ENCODE data around the gene TIMM23B. TPM values are rescaled to one million over a fixed set of nuclear protein-coding genes. Genes with fewer than 3 reads are reported as not detected.
"Not testable (repeated sequence)": the region's sequence is repeated elsewhere in the genome, so short reads cannot be mapped to it uniquely, and the experiment has no call there.

The TIMM23B gene, protein sequence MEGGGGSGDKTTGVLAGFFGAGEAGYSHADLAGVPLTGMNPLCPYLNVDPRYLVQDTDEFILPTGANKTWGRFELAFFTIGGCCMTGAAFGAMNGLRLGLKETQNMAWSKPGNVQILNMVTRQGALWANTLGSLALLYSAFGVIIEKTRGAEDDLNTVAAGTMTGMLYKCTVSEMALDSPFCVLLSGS
- total RNA-seq = 10 to 100 TPM; 31.7 to 38.2 (median 32.2) TPM

- Mint-ChIP-seq H3K4me3 (peak within 1 kb of the TSS; percentile 99), H3K4me1 (ENCODE audit: low read depth) (peaks cover 30% of the 10 kb centered on the region)
- H3K27me3 Mint-ChIP-seq (ENCODE audit: low read depth); H3K36me3 Mint-ChIP-seq (ENCODE audit: insufficient read depth); H3K9me3 Mint-ChIP-seq: not testable (repeated sequence)
- ATAC-seq (peak; percentile 89 to 91), DNase-seq (peak; percentile 65)
These were observed at the start of gene TIMM23B, which contains the start of gene PARG for GRCh38 chr10:49941447-49942338. Gene TIMM23B (plus strand): TSS chr10:49942053. CDS start chr10:49942195, 142 bp downstream. Gene PARG (minus strand): TSS chr10:49942027. CDS start chr10:49941725, 302 bp downstream.

DNA sequence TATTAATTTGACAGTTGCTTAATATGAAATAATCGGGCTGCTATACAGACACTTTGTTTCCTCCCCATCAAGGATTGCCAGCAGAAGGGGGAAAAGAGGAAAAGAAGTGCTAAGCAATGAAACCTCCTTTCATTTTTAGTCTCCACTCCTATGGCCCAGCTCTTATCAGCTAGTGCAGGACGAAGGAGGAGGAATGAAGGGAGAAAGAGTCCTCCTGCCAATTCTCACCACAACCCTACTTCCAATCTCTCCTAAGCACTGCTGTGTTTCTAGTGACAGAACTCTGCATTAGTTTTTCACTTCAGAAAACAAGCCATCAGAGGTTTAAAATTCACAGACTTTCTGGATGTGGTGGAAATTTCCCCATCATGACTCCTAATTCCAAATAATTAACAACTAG lies 41.9 kb upstream of the TIMM23B start:
- H3K36me3 Mint-ChIP-seq (ENCODE audit: insufficient read depth) = peaks cover 14% of the 10 kb centered on the region
- H3K9me3 Mint-ChIP-seq; H3K27me3 Mint-ChIP-seq (ENCODE audit: low read depth); H3K4me1 Mint-ChIP-seq (ENCODE audit: low read depth); H3K4me3 Mint-ChIP-seq; DNase-seq; ATAC-seq: not testable (repeated sequence)

DNA sequence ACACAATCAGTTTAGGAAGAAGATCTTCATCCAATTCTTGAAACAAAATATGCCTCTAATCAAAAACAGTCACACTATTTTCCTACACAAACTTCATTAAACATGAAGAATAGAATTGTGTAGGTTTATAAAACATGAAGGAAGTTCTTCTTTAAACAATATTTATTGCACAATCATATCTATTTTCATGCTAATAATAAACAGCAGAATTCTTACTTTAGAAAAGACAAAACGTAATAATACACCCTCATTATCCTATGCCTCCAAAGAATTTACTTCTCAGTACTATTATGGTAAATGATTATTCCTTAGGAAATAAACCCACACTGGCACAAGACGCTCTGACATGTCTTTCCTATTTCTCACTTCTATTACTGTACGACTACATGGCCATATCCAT lies 41.4 kb upstream of the TIMM23B start:
- not testable (repeated sequence) for H3K27me3 Mint-ChIP-seq (ENCODE audit: low read depth); H3K4me1 Mint-ChIP-seq (ENCODE audit: low read depth); H3K9me3 Mint-ChIP-seq; DNase-seq; H3K4me3 Mint-ChIP-seq; ATAC-seq
- H3K36me3 Mint-ChIP-seq (ENCODE audit: insufficient read depth) = peaks cover 14% of the 10 kb centered on the region

GRCh38 chr10:49903829-49904228 lies 38.0 kb upstream of the TIMM23B start:
- H3K27me3 Mint-ChIP-seq (ENCODE audit: low read depth); ATAC-seq; H3K4me1 Mint-ChIP-seq (ENCODE audit: low read depth); H3K4me3 Mint-ChIP-seq; DNase-seq; H3K9me3 Mint-ChIP-seq: not testable (repeated sequence)
- H3K36me3 Mint-ChIP-seq (ENCODE audit: insufficient read depth) = peaks cover 13% of the 10 kb centered on the region

DNA sequence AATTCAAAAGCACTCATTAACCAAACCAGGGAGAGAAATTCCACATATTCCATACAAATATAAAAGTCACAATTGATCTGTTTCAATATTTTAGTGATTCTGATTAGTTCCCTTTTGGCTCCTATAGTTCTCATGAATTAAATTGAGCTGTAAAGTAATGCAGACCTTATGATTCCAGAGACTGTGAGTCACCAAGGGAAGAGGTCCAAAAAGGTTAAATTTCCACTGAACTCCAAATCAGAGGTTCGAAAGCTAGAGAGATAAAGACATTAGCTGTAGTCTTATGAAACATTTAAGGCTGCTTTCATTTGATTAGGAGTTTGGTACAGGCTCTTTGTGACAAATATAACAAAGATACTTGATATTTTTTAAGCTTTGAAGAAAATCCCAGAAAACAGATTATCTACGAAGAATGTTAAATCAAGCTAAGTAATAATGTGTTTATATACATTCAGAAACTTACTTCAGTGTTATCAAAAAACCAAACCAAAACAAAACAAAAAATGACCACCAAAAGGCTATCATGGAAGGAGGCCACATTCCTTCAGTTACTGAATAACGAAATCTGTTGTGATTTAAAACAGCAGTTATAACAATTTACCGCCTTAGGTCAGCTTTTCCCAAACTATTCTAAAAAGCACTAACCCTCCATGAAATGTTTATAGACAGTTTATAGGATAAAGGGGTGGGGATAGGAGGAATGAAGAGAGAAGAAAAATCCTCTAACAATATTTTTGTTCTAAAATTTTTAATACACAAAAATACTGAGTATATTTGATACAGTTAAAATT lies 33.4 kb upstream of the TIMM23B start:
- ATAC-seq; DNase-seq; H3K9me3 Mint-ChIP-seq; H3K36me3 Mint-ChIP-seq (ENCODE audit: insufficient read depth); H3K27me3 Mint-ChIP-seq (ENCODE audit: low read depth); H3K4me1 Mint-ChIP-seq (ENCODE audit: low read depth); H3K4me3 Mint-ChIP-seq: not testable (repeated sequence)

GRCh38 chr10:49910295-49910694 lies 31.6 kb upstream of the TIMM23B start:
- DNase-seq; H3K27me3 Mint-ChIP-seq (ENCODE audit: low read depth); H3K9me3 Mint-ChIP-seq; H3K4me1 Mint-ChIP-seq (ENCODE audit: low read depth); H3K4me3 Mint-ChIP-seq; ATAC-seq: not testable (repeated sequence)
- H3K36me3 Mint-ChIP-seq (ENCODE audit: insufficient read depth) = peaks cover 11% of the 10 kb centered on the region

GRCh38 chr10:49916451-49916850 lies 25.4 kb upstream of the TIMM23B start:
- ATAC-seq; H3K27me3 Mint-ChIP-seq (ENCODE audit: low read depth); H3K9me3 Mint-ChIP-seq; DNase-seq; H3K4me1 Mint-ChIP-seq (ENCODE audit: low read depth); H3K4me3 Mint-ChIP-seq: not testable (repeated sequence)
- H3K36me3 Mint-ChIP-seq (ENCODE audit: insufficient read depth) = peaks cover 13% of the 10 kb centered on the region

DNA sequence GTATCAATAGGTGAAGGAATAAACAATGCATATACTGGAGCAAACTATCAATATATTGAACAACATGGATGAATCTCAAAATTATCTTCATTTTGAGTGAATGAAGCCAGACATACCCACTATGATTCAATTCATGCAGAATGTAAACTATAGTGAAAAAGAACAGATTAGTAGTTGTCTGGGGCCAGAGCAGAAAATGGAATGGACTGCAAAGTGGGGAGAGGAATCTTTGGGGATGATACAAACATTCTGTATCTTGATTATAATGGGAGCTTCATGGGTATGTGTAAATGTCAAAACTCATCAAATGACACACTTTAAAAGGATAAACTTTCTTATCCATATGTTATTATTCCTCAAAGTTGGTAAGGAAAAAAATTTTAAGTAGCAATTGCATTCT lies 23.9 kb upstream of the TIMM23B start:
- peaks cover 12% of the 10 kb centered on the region for H3K36me3 Mint-ChIP-seq (ENCODE audit: insufficient read depth)
- not testable (repeated sequence) for H3K27me3 Mint-ChIP-seq (ENCODE audit: low read depth); DNase-seq; H3K4me3 Mint-ChIP-seq; H3K4me1 Mint-ChIP-seq (ENCODE audit: low read depth); ATAC-seq; H3K9me3 Mint-ChIP-seq

- not testable (repeated sequence) for ATAC-seq, H3K9me3 Mint-ChIP-seq
These were observed 19.8 kb upstream of the TIMM23B start for GRCh38 chr10:49922041-49922440.

GRCh38 chr10:49923572-49923971 lies 18.3 kb upstream of the TIMM23B start:
- not testable (repeated sequence) for H3K4me1 Mint-ChIP-seq (ENCODE audit: low read depth); DNase-seq; H3K27me3 Mint-ChIP-seq (ENCODE audit: low read depth); H3K9me3 Mint-ChIP-seq; ATAC-seq; H3K4me3 Mint-ChIP-seq; H3K36me3 Mint-ChIP-seq (ENCODE audit: insufficient read depth)

More at GRCh38 chr10:49922041-49922440, 19.8 kb upstream of the TIMM23B start:
- H3K36me3 Mint-ChIP-seq (ENCODE audit: insufficient read depth); H3K27me3 Mint-ChIP-seq (ENCODE audit: low read depth); H3K4me1 Mint-ChIP-seq (ENCODE audit: low read depth); DNase-seq; H3K4me3 Mint-ChIP-seq: not testable (repeated sequence)

- ATAC-seq; H3K9me3 Mint-ChIP-seq; H3K4me1 Mint-ChIP-seq (ENCODE audit: low read depth); H3K27me3 Mint-ChIP-seq (ENCODE audit: low read depth); DNase-seq; H3K4me3 Mint-ChIP-seq: not testable (repeated sequence)
- H3K36me3 Mint-ChIP-seq (ENCODE audit: insufficient read depth) = peaks cover 13% of the 10 kb centered on the region
These were observed 10.6 kb upstream of the TIMM23B start for GRCh38 chr10:49931276-49931675.

DNA sequence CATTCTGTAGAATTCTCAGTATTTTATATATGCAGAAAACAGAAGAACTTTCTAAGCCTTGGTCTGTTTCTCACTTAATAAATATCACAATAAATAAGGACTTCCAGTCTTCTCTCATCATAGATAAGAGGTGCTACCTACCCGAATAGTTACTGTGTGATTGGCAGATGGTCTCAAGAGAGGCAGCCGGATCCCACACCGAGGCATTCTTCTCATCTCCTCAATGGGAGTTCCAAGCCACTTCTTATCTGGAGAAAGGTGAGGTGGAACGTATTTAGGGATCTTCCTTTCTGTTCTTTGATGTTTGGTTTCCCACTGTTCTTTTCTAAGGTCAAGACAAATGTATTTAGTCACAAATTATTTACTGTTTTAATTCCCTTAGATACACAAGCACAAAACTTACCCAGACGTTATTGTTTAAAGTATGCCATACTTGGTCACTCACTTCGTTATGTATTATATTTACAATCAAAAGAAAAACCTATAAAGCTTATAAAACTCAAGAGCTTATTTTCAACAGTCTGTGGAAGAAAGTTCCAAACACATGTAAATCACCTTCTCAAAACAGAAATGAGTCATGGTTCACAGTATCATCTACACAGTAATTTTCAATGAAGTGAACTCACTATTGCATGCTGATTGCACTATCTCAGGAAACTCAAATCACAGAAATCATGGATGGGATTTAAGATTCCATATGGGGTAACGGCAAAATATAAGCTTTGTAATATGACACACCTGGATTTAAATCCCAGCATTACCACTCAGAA lies 9.7 kb upstream of the TIMM23B start:
- H3K36me3 Mint-ChIP-seq (ENCODE audit: insufficient read depth) = peaks cover 12% of the 10 kb centered on the region
- not testable (repeated sequence) for DNase-seq; H3K9me3 Mint-ChIP-seq; H3K27me3 Mint-ChIP-seq (ENCODE audit: low read depth); H3K4me3 Mint-ChIP-seq; ATAC-seq; H3K4me1 Mint-ChIP-seq (ENCODE audit: low read depth)

GRCh38 chr10:49942339-49942705 lies 469 bp downstream of the TIMM23B start:
- not testable (repeated sequence) for H3K36me3 Mint-ChIP-seq (ENCODE audit: insufficient read depth); ATAC-seq; H3K9me3 Mint-ChIP-seq; H3K27me3 Mint-ChIP-seq (ENCODE audit: low read depth); DNase-seq
- Mint-ChIP-seq H3K4me1 (ENCODE audit: low read depth) (peaks cover 30% of the 10 kb centered on the region), H3K4me3 (peak overlapping the region; percentile 99)

- DNase-seq; H3K9me3 Mint-ChIP-seq; H3K27me3 Mint-ChIP-seq (ENCODE audit: low read depth); H3K36me3 Mint-ChIP-seq (ENCODE audit: insufficient read depth); ATAC-seq: not testable (repeated sequence)
- peak overlapping the region; percentile 99 for H3K4me3 Mint-ChIP-seq
- peaks cover 25% of the 10 kb centered on the region for H3K4me1 Mint-ChIP-seq (ENCODE audit: low read depth)
These were observed 1.8 kb downstream of the TIMM23B start for GRCh38 chr10:49943607-49944006.

Measured in activated T-cell treated with anti-CD3 and anti-CD28 coated beads, Interleukin-2, amount 50 U/mL, for 4 hours (primary cell).